Trophoblast cell (in vitro differentiated cells and primary cell): ENCODE measurements around the gene AHCYL1.
A peak's percentile ranks its signal among the peaks of the same experiment; 100 is the strongest.

Experiments used
- DNase-seq, 2 donors: peaks; one replicate each; pipeline ENCODE4 v3.0.0-alpha.2; 2016
- H2AFZ ChIP-seq: 2 replicates; pipeline ENCODE4 v1.6.1; 2013; ENCODE audit warnings: low read length, moderate library complexity, mild to moderate bottlenecking; ENCODE audit not compliant: insufficient read depth, poor library complexity
- H2AK5ac ChIP-seq: 2 replicates; pipeline ENCODE4 v1.6.1; 2013; ENCODE audit warnings: mild to moderate bottlenecking, low read length
- H2BK120ac ChIP-seq: 2 replicates; pipeline ENCODE4 v1.6.1; 2013; ENCODE audit warnings: low read length, mild to moderate bottlenecking, moderate library complexity; ENCODE audit not compliant: insufficient read depth, poor library complexity
- H2BK12ac ChIP-seq: 2 replicates; pipeline ENCODE4 v1.6.1; 2013; ENCODE audit warnings: mild to moderate bottlenecking, low read length, moderate library complexity
- H2BK5ac ChIP-seq: 2 replicates; pipeline ENCODE4 v1.6.1; 2013; ENCODE audit warnings: low read length, low read depth, moderate library complexity, mild to moderate bottlenecking; ENCODE audit not compliant: poor library complexity
- H3K14ac ChIP-seq: 2 replicates; pipeline ENCODE4 v1.6.1; 2013; ENCODE audit warnings: mild to moderate bottlenecking, low read length
- H3K18ac ChIP-seq: 2 replicates; pipeline ENCODE4 v1.6.1; 2013; ENCODE audit warnings: mild to moderate bottlenecking, low read length
- H3K23ac ChIP-seq: 2 replicates; pipeline ENCODE4 v1.6.1; 2013; ENCODE audit warnings: low read length
- H3K27ac ChIP-seq: 2 replicates; pipeline ENCODE4 v1.5.1; 2013; ENCODE audit warnings: low read depth, mild to moderate bottlenecking, inconsistent platforms, low read length, moderate library complexity
- H3K27me3 ChIP-seq: 2 replicates; pipeline ENCODE4 v1.6.1; 2013; ENCODE audit warnings: inconsistent platforms, mild to moderate bottlenecking, low read length, moderate library complexity; ENCODE audit not compliant: insufficient read depth
- H3K36me3 ChIP-seq, 2 experiments: 1 replicate in 1 of 2; 2 replicates in 1 of 2; pipeline ENCODE4 v1.6.1; 2013; ENCODE audit warnings: low read length in 2 of 2, mild to moderate bottlenecking in 2 of 2, moderate library complexity in 1 of 2; ENCODE audit not compliant: insufficient read depth in 2 of 2, control insufficient read depth in 1 of 2
- H3K4ac ChIP-seq: 2 replicates; pipeline ENCODE4 v1.6.1; 2013; ENCODE audit warnings: low read depth, mild to moderate bottlenecking, low read length, moderate library complexity
- H3K4me1 ChIP-seq, 2 experiments: 1 replicate in 1 of 2; 2 replicates in 1 of 2; pipeline ENCODE4 v1.6.1; 2013; ENCODE audit warnings: low read length in 2 of 2, mild to moderate bottlenecking in 2 of 2, moderate library complexity in 1 of 2; ENCODE audit not compliant: insufficient read depth in 2 of 2, control insufficient read depth in 1 of 2
- H3K4me2 ChIP-seq: 2 replicates; pipeline ENCODE4 v1.6.1; 2013; ENCODE audit warnings: inconsistent platforms, mild to moderate bottlenecking, low read length, moderate library complexity
- H3K4me3 ChIP-seq: 2 replicates; pipeline ENCODE4 v1.5.1; 2013; ENCODE audit warnings: mild to moderate bottlenecking, low read depth, low read length, inconsistent platforms
- H3K79me1 ChIP-seq: one replicate; pipeline ENCODE4 v1.6.1; 2013; ENCODE audit warnings: low read length
- H3K79me2 ChIP-seq: 2 replicates; pipeline ENCODE4 v1.6.1; 2013; ENCODE audit warnings: low read length, mild to moderate bottlenecking; ENCODE audit not compliant: control insufficient read depth, insufficient read depth, poor library complexity
- H3K9ac ChIP-seq: 2 replicates; pipeline ENCODE4 v1.6.1; 2013; ENCODE audit warnings: mild to moderate bottlenecking, low read length
- H3K9me3 ChIP-seq: 2 replicates; pipeline ENCODE4 v1.6.1; 2013; ENCODE audit warnings: low read depth, mild to moderate bottlenecking, control low read depth, inconsistent platforms, low read length; ENCODE audit not compliant: insufficient read depth
- H4K12ac ChIP-seq: 2 replicates; pipeline ENCODE4 v1.6.1; 2013; ENCODE audit warnings: low read depth, mild to moderate bottlenecking, low read length, moderate library complexity
- H4K8ac ChIP-seq: 2 replicates; pipeline ENCODE4 v1.6.1; 2013; ENCODE audit warnings: low read depth, mild to moderate bottlenecking, low read length, moderate library complexity
- H4K91ac ChIP-seq: one replicate; pipeline ENCODE4 v1.6.1; 2013; ENCODE audit warnings: low read depth, mild to moderate bottlenecking, low read length, moderate library complexity
- WGBS: extraction: QIAGEN DNeasy Blood & Tissue Kit; methylation state at CpG from one replicate; pipeline ENCODE4 v1.1.7; 2013; ENCODE audit warnings: missing lambda C conversion rate; ENCODE audit not compliant: insufficient read length, insufficient coverage; ENCODE audit errors: extremely low coverage; 5-methylcytosine and 5-hydroxymethylcytosine counted together

Gene AHCYL1

GRCh38 chr1:110034040-110034450 is 49.5 kb downstream of the AHCYL1 start:
- no peak overlapping the region for H2BK120ac ChIP-seq
- H3K9ac ChIP-seq: no peak overlapping the region
- no peak overlapping the region for H3K23ac ChIP-seq
- H3K18ac ChIP-seq: no peak overlapping the region
- no peak overlapping the region for H2AFZ ChIP-seq
- H3K4me1 ChIP-seq: no peaks in the 10 kb centered on the region
- H4K8ac ChIP-seq: no peak overlapping the region
- H3K9me3 ChIP-seq: no peaks in the 10 kb centered on the region
- H3K4me3 ChIP-seq: no peak overlapping the region
- H3K79me2 ChIP-seq: peaks cover 5% of the 10 kb centered on the region
- H4K12ac ChIP-seq: no peak overlapping the region
- no CpG with 5 or more reads among the region's 4 CpGs for WGBS
- H3K14ac ChIP-seq: no peak overlapping the region
- H3K27ac ChIP-seq: no peak overlapping the region
- no peak overlapping the region for H2BK5ac ChIP-seq
- peaks cover 9 to 11% of the 10 kb centered on the region in 2 experiments for H3K36me3 ChIP-seq
- no peak overlapping the region for H4K91ac ChIP-seq
- H3K27me3 ChIP-seq: no peaks in the 10 kb centered on the region
- peak overlapping the region; percentile 52 for H3K4me2 ChIP-seq
- no peak for DNase-seq
- H3K4ac ChIP-seq: no peak overlapping the region
- H2BK12ac ChIP-seq: no peak overlapping the region
- no peak overlapping the region for H2AK5ac ChIP-seq
- H3K79me1 ChIP-seq: peaks cover 9% of the 10 kb centered on the region

GRCh38 chr1:110034451-110035235 is 50.1 kb downstream of the AHCYL1 start, which contains the start of gene STRIP1:
Gene STRIP1, plus strand, starts transcription at chr1:110034624. Its CDS starts 14 bp downstream, at chr1:110034638.
- Histone ChIP-seq H3K23ac (no peak within 1 kb of the TSS), H3K79me1 (peaks cover 9% of the 10 kb centered on the region), H3K27ac (peak within 1 kb of the TSS; percentile 80)

GRCh38 chr1:110035236-110035752 is 50.7 kb downstream of the AHCYL1 start:
- H2AK5ac ChIP-seq: no peak overlapping the region
- H3K18ac ChIP-seq: peak overlapping the region; percentile 99
- DNase-seq: no peak
- WGBS: no CpG with 5 or more reads among the region's 16 CpGs
- H2BK120ac ChIP-seq: peak overlapping the region; percentile 96
- H3K4me3 ChIP-seq: peak overlapping the region; percentile 97
- H3K27me3 ChIP-seq: no peaks in the 10 kb centered on the region
- peaks cover 20 to 23% of the 10 kb centered on the region in 2 experiments for H3K36me3 ChIP-seq
- no peak overlapping the region for H3K23ac ChIP-seq
- H2AFZ ChIP-seq: peak overlapping the region; percentile 96
- H3K79me2 ChIP-seq: peaks cover 5% of the 10 kb centered on the region
- no peaks in the 10 kb centered on the region for H3K9me3 ChIP-seq
- peak overlapping the region; percentile 78 for H3K4me2 ChIP-seq
- peaks cover 9% of the 10 kb centered on the region for H3K79me1 ChIP-seq
- H4K12ac ChIP-seq: peak overlapping the region; percentile 99
- H3K14ac ChIP-seq: peak overlapping the region; percentile 94
- no peak overlapping the region for H2BK12ac ChIP-seq
- no peaks in the 10 kb centered on the region for H3K4me1 ChIP-seq
- peak overlapping the region; percentile 98 for H3K9ac ChIP-seq
- peak overlapping the region; percentile 64 for H4K91ac ChIP-seq
- peak overlapping the region; percentile 78 for H3K4ac ChIP-seq
- peak overlapping the region; percentile 37 for H2BK5ac ChIP-seq
- H4K8ac ChIP-seq: peak overlapping the region; percentile 97
- peak overlapping the region; percentile 80 for H3K27ac ChIP-seq

More at GRCh38 chr1:110034451-110035235, 50.1 kb downstream of the AHCYL1 start, which contains the start of gene STRIP1:
- peak within 1 kb of the TSS; percentile 99 for H3K18ac ChIP-seq
- no peaks in the 10 kb centered on the region for H3K4me1 ChIP-seq
- H4K91ac ChIP-seq: peak within 1 kb of the TSS; percentile 96
- peaks cover 15 to 17% of the 10 kb centered on the region in 2 experiments for H3K36me3 ChIP-seq
- H3K79me2 ChIP-seq: peaks cover 5% of the 10 kb centered on the region
- H3K4me2 ChIP-seq: peak within 1 kb of the TSS; percentile 78
- H2BK12ac ChIP-seq: peak within 1 kb of the TSS; percentile 50
- no peaks in the 10 kb centered on the region for H3K27me3 ChIP-seq
- H2AFZ ChIP-seq: peak within 1 kb of the TSS; percentile 96
- H3K9ac ChIP-seq: peak within 1 kb of the TSS; percentile 98
- peak within 1 kb of the TSS; percentile 97 for H3K4me3 ChIP-seq
- WGBS: no CpG with 5 or more reads among the region's 66 CpGs
- peak within 1 kb of the TSS; percentile 97 for H4K8ac ChIP-seq
- peak within 1 kb of the TSS; percentile 66 for H2AK5ac ChIP-seq
- H3K4ac ChIP-seq: peak within 1 kb of the TSS; percentile 91
- peak; percentile 93 to 99 for DNase-seq
- peak within 1 kb of the TSS; percentile 92 for H2BK5ac ChIP-seq
- no peaks in the 10 kb centered on the region for H3K9me3 ChIP-seq
- peak within 1 kb of the TSS; percentile 94 for H3K14ac ChIP-seq
- peak within 1 kb of the TSS; percentile 96 for H2BK120ac ChIP-seq
- H4K12ac ChIP-seq: peak within 1 kb of the TSS; percentile 99

- no peak overlapping the region for H4K91ac ChIP-seq
- H3K4me2 ChIP-seq: no peak overlapping the region
- no peak overlapping the region for H2BK120ac ChIP-seq
- no peak for DNase-seq
- no peak overlapping the region for H2AK5ac ChIP-seq
- H3K27me3 ChIP-seq: no peaks in the 10 kb centered on the region
- H4K8ac ChIP-seq: no peak overlapping the region
- no peak overlapping the region for H2BK12ac ChIP-seq
- H3K14ac ChIP-seq: no peak overlapping the region
- WGBS: no CpG with 5 or more reads among the region's 5 CpGs
- H2BK5ac ChIP-seq: no peak overlapping the region
- no peak overlapping the region for H3K23ac ChIP-seq
- no peak overlapping the region for H3K4ac ChIP-seq
- peaks cover 44 to 51% of the 10 kb centered on the region in 2 experiments for H3K36me3 ChIP-seq
- H3K4me1 ChIP-seq: no peaks in the 10 kb centered on the region
- H2AFZ ChIP-seq: no peak overlapping the region
- H3K9ac ChIP-seq: no peak overlapping the region
- H3K4me3 ChIP-seq: no peak overlapping the region
- no peak overlapping the region for H4K12ac ChIP-seq
- H3K79me2 ChIP-seq: peaks cover 5% of the 10 kb centered on the region
- H3K9me3 ChIP-seq: no peaks in the 10 kb centered on the region
- no peak overlapping the region for H3K18ac ChIP-seq
- H3K27ac ChIP-seq: no peak overlapping the region
- peaks cover 9% of the 10 kb centered on the region for H3K79me1 ChIP-seq
Observed at GRCh38 chr1:110038271-110038670, 53.7 kb downstream of the AHCYL1 start.
